Upper lobe of left lung (tissue), 4 donors: ENCODE results near the gene ELANE.

Experiments used
- EP300 ChIP-seq, 4 donors: sonication (generic); formaldehyde crosslinking; IDR thresholded peaks; one replicate each; pipeline ENCODE4 v1.5.1; 2017; ENCODE audit warnings: antibody characterized with exemption in 4 of 4, control low read depth in 2 of 4
- POLR2A ChIP-seq, 4 donors: fragments of 450-650 bp; IDR thresholded peaks; one replicate each; pipeline ENCODE4 v1.5.1; 2016 to 2017; ENCODE audit warnings: antibody characterized with exemption in 4 of 4, mild to moderate bottlenecking in 2 of 4
- TF ChIP-seq, protein P1 (sequence below), 6 experiments: fragments of 450-650 bp in 4 of 6; fragments of 200-600 bp in 2 of 6; sonication (generic) in 2 of 6; IDR thresholded peaks; one replicate each; pipeline ENCODE4 v1.5.1; 2016 to 2019; ENCODE audit warnings: antibody characterized with exemption in 6 of 6

DNA sequence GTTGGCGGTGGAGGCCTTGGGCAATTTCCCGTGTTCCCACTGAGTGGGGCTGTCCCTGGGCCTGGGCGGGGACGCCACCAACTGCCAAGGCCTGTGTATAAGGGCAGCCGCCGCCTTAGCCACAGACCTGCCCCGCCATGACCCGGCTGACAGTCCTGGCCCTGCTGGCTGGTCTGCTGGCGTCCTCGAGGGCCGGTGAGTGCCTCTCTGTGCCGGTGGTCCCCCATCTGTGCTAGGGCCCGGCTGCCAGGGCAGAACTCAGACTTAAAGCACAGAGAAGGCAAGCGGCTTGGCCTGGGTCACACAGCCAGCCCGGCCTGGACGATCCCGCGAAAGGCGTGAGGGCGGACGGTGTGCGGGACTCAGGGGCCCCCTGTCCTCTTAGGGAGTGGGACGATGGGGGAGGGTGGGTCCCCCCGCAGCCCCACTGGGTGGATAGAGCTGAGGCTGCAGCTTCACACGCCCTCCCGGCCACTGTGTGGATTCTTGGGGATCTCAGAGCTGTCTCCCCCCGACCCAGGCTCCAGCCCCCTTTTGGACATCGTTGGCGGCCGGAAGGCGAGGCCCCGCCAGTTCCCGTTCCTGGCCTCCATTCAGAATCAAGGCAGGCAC, 24.3 kb upstream of the ELANE start, which contains the start of gene AZU1:
- TF ChIP-seq, protein P1, sequence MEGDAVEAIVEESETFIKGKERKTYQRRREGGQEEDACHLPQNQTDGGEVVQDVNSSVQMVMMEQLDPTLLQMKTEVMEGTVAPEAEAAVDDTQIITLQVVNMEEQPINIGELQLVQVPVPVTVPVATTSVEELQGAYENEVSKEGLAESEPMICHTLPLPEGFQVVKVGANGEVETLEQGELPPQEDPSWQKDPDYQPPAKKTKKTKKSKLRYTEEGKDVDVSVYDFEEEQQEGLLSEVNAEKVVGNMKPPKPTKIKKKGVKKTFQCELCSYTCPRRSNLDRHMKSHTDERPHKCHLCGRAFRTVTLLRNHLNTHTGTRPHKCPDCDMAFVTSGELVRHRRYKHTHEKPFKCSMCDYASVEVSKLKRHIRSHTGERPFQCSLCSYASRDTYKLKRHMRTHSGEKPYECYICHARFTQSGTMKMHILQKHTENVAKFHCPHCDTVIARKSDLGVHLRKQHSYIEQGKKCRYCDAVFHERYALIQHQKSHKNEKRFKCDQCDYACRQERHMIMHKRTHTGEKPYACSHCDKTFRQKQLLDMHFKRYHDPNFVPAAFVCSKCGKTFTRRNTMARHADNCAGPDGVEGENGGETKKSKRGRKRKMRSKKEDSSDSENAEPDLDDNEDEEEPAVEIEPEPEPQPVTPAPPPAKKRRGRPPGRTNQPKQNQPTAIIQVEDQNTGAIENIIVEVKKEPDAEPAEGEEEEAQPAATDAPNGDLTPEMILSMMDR (IDR thresholded peaks at IDR 0.05): no peak
- TF ChIP-seq EP300 (IDR thresholded peaks at IDR 0.05): no peak
- TF ChIP-seq POLR2A (IDR thresholded peaks at IDR 0.05): no peak
